HepG2 (cell line): ENCODE data around the gene COQ8A. TPM values are rescaled to one million over a fixed set of nuclear protein-coding genes. Genes with fewer than 3 reads are reported as not detected.

ENCODE experiments used
- CC2D1A ChIP-seq: sonication (generic); formaldehyde crosslinking; IDR thresholded peaks from 2 replicates; pipeline ENCODE4 v1.8.1; 2023; ENCODE audit warnings: mild to moderate bottlenecking, missing genetic modification reagents
- ELF1 ChIP-seq: sonication (generic); formaldehyde crosslinking; IDR thresholded peaks from 2 replicates; pipeline ENCODE4 v1.4.0; 2020; ENCODE audit warnings: missing genetic modification reagents
- FLYWCH1 ChIP-seq: sonication (generic); formaldehyde crosslinking; IDR thresholded peaks from 2 replicates; pipeline ENCODE4 v1.8.1; 2023; ENCODE audit warnings: mild to moderate bottlenecking, missing genetic modification reagents
- MIXL1 ChIP-seq: IDR thresholded peaks from 2 replicates; pipeline ENCODE4 v1.6.1; 2016
- NCOA2 ChIP-seq: sonication (generic); formaldehyde crosslinking; IDR thresholded peaks from 2 replicates; pipeline ENCODE4 v1.8.0; 2022; ENCODE audit warnings: inconsistent platforms
- NPAS2 ChIP-seq: sonication (generic); formaldehyde crosslinking; IDR thresholded peaks from 2 replicates; pipeline ENCODE4 v1.8.0; 2022; ENCODE audit warnings: mild to moderate bottlenecking, missing genetic modification reagents, borderline replicate concordance
- SNRNP70 ChIP-seq: fragments of 200-400 bp; formaldehyde crosslinking; IDR thresholded peaks from 2 replicates; pipeline ENCODE4 v1.6.1; 2017; ENCODE audit warnings: mild to moderate bottlenecking, low read depth, low read length, moderate library complexity
- ZNF12 ChIP-seq: sonication (generic); formaldehyde crosslinking; IDR thresholded peaks from 2 replicates; pipeline ENCODE4 v1.5.0; 2020; ENCODE audit warnings: missing genetic modification reagents
- ZNF136 ChIP-seq: sonication (generic); formaldehyde crosslinking; IDR thresholded peaks from 2 replicates; pipeline ENCODE4 v1.8.1; 2022; ENCODE audit warnings: low read depth, mild to moderate bottlenecking, moderate library complexity, missing genetic modification reagents
- ZNF274 ChIP-seq: sonication (generic); formaldehyde crosslinking; IDR thresholded peaks from 2 replicates; pipeline ENCODE4 v1.5.1; 2020; ENCODE audit warnings: mild to moderate bottlenecking, missing genetic modification reagents
- ZSCAN25 ChIP-seq: sonication (generic); formaldehyde crosslinking; IDR thresholded peaks from 2 replicates; pipeline ENCODE4 v1.8.0; 2022; ENCODE audit warnings: mild to moderate bottlenecking, missing genetic modification reagents
- polyA plus RNA-seq, 8 experiments: library from polyadenylated mRNA; depleted of rRNA in 3 of 8; stranded (reverse) in 7 of 8; unstranded in 1 of 8; fragments of >200 nt; fragmentation: Illumina TruSeq in 4 of 8; extraction: Trizol in 4 of 8; gene quantifications; 2 replicates each; pipeline versions ENCODE4 v1.2.1 to v1.2.3, GENCODE V29; 2011 to 2016; ENCODE audit warnings: low read depth in 4 of 8, missing spikeins in 1 of 8, mixed read lengths in 1 of 8; ENCODE audit not compliant: insufficient read depth in 1 of 8
- total RNA-seq, 5 experiments: library from RNA; depleted of rRNA; stranded (reverse); fragments of >200 nt; fragmentation: Illumina TruSeq; extraction: Trizol; gene quantifications; 2 replicates each; pipeline ENCODE4 v1.2.3, GENCODE V29; 2016; ENCODE audit warnings: low read depth in 1 of 5
- TF ChIP-seq, protein P1 (sequence below): sonication (generic); formaldehyde crosslinking; IDR thresholded peaks from 2 replicates; pipeline ENCODE4 v1.4.0; 2020; ENCODE audit warnings: missing genetic modification reagents, borderline replicate concordance
- TF ChIP-seq, protein P2 (sequence below): sonication (generic); formaldehyde crosslinking; IDR thresholded peaks from 2 replicates; pipeline ENCODE4 v1.4.0; 2020; ENCODE audit warnings: missing genetic modification reagents, borderline replicate concordance
- TF ChIP-seq, protein P3 (sequence below): sonication (generic); formaldehyde crosslinking; IDR thresholded peaks from 2 replicates; pipeline ENCODE4 v1.4.0; 2020; ENCODE audit warnings: mild to moderate bottlenecking, low read depth, missing genetic modification reagents
- TF ChIP-seq, protein P4 (sequence below): sonication (generic); formaldehyde crosslinking; IDR thresholded peaks from 2 replicates; pipeline ENCODE4 v1.8.0; 2022; ENCODE audit warnings: mild to moderate bottlenecking, missing genetic modification reagents, borderline replicate concordance
- TF ChIP-seq, protein P5 (sequence below): sonication (generic); formaldehyde crosslinking; IDR thresholded peaks from 2 replicates; pipeline ENCODE4 v1.4.0; 2020; ENCODE audit warnings: missing genetic modification reagents, borderline replicate concordance

Gene COQ8A
- total and polyA plus RNA-seq, 2 of the 13 experiments (the other 11 are each of a cell fraction or from before 2014, with no cell fraction given), result 60.4 to 88.7 TPM

DNA sequence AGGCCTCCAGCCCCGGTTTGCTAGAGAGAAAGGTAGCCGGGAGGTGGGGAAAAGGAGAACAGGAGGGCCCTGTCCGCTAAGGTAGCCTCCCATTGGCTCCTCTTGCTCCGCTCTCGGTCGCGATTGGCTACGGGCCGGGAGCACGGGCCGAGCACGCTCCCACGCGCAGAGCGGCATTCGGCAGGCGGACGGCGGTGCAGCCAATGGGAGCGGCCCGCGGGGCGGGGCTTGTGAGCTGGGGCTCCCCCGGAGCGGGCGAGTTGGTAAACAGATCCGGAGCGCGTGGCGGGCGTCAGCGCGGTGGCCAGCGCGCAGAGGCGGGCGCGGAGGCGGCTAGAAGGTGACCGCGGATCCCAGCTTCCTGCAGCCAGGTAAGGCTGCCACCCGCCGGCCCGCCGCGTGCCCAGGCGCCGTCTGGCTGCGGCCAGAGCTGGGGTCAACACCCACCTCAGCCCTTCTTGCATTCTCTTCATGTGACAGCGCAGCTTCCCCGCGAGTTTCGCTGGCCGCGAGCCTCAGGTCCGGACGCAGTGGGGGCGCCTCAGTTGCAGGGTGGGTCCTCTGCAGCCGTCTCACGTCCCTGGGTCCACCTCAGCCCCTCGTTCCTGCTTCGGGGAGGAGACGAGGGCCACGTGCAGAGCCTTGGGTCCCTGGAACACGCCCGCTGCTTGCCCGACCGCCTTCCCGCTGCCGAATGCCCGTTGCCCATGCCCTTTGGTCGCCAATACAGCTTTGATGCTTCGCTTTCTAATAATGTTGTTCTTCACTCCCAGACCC is at the start of gene COQ8A (continued):
- TF ChIP-seq, protein P1, sequence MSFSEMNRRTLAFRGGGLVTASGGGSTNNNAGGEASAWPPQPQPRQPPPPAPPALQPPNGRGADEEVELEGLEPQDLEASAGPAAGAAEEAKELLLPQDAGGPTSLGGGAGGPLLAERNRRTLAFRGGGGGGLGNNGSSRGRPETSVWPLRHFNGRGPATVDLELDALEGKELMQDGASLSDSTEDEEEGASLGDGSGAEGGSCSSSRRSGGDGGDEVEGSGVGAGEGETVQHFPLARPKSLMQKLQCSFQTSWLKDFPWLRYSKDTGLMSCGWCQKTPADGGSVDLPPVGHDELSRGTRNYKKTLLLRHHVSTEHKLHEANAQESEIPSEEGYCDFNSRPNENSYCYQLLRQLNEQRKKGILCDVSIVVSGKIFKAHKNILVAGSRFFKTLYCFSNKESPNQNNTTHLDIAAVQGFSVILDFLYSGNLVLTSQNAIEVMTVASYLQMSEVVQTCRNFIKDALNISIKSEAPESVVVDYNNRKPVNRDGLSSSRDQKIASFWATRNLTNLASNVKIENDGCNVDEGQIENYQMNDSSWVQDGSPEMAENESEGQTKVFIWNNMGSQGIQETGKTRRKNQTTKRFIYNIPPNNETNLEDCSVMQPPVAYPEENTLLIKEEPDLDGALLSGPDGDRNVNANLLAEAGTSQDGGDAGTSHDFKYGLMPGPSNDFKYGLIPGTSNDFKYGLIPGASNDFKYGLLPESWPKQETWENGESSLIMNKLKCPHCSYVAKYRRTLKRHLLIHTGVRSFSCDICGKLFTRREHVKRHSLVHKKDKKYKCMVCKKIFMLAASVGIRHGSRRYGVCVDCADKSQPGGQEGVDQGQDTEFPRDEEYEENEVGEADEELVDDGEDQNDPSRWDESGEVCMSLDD, result no peak
- no peak for TF ChIP-seq CC2D1A
- no peak for TF ChIP-seq ZNF136 (CRISPR knock-in tag)
- TF ChIP-seq, protein P2, sequence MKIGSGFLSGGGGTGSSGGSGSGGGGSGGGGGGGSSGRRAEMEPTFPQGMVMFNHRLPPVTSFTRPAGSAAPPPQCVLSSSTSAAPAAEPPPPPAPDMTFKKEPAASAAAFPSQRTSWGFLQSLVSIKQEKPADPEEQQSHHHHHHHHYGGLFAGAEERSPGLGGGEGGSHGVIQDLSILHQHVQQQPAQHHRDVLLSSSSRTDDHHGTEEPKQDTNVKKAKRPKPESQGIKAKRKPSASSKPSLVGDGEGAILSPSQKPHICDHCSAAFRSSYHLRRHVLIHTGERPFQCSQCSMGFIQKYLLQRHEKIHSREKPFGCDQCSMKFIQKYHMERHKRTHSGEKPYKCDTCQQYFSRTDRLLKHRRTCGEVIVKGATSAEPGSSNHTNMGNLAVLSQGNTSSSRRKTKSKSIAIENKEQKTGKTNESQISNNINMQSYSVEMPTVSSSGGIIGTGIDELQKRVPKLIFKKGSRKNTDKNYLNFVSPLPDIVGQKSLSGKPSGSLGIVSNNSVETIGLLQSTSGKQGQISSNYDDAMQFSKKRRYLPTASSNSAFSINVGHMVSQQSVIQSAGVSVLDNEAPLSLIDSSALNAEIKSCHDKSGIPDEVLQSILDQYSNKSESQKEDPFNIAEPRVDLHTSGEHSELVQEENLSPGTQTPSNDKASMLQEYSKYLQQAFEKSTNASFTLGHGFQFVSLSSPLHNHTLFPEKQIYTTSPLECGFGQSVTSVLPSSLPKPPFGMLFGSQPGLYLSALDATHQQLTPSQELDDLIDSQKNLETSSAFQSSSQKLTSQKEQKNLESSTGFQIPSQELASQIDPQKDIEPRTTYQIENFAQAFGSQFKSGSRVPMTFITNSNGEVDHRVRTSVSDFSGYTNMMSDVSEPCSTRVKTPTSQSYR (CRISPR knock-in tag), result no peak
- peak; percentile 78; the same call in 1 of the 2 replicates for TF ChIP-seq ZNF274 (CRISPR knock-in tag)
- no peak for TF ChIP-seq ELF1 (CRISPR knock-in tag)
- no peak for TF ChIP-seq ZNF12
- peak; percentile 20; the same call in 1 of the 2 replicates for TF ChIP-seq MIXL1 (CRISPR knock-in tag)
- no peak for TF ChIP-seq FLYWCH1 (CRISPR knock-in tag)
- TF ChIP-seq, protein P3, sequence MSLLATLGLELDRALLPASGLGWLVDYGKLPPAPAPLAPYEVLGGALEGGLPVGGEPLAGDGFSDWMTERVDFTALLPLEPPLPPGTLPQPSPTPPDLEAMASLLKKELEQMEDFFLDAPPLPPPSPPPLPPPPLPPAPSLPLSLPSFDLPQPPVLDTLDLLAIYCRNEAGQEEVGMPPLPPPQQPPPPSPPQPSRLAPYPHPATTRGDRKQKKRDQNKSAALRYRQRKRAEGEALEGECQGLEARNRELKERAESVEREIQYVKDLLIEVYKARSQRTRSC, result no peak
- no peak for TF ChIP-seq SNRNP70
- TF ChIP-seq NCOA2 (CRISPR knock-in tag), result peak; percentile 9; the same call in 1 of the 2 replicates
- TF ChIP-seq, protein P4, sequence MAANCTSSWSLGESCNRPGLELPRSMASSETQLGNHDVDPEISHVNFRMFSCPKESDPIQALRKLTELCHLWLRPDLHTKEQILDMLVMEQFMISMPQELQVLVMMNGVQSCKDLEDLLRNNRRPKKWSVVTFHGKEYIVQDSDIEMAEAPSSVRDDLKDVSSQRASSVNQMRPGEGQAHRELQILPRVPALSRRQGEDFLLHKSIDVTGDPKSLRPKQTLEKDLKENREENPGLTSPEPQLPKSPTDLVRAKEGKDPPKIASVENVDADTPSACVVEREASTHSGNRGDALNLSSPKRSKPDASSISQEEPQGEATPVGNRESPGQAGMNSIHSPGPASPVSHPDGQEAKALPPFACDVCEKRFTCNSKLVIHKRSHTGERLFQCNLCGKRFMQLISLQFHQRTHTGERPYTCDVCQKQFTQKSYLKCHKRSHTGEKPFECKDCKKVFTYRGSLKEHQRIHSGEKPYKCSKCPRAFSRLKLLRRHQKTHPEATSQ (CRISPR knock-in tag), result no peak
- TF ChIP-seq ZSCAN25 (CRISPR knock-in tag), result no peak; the same call in 1 of the 2 replicates
- TF ChIP-seq, protein P5, sequence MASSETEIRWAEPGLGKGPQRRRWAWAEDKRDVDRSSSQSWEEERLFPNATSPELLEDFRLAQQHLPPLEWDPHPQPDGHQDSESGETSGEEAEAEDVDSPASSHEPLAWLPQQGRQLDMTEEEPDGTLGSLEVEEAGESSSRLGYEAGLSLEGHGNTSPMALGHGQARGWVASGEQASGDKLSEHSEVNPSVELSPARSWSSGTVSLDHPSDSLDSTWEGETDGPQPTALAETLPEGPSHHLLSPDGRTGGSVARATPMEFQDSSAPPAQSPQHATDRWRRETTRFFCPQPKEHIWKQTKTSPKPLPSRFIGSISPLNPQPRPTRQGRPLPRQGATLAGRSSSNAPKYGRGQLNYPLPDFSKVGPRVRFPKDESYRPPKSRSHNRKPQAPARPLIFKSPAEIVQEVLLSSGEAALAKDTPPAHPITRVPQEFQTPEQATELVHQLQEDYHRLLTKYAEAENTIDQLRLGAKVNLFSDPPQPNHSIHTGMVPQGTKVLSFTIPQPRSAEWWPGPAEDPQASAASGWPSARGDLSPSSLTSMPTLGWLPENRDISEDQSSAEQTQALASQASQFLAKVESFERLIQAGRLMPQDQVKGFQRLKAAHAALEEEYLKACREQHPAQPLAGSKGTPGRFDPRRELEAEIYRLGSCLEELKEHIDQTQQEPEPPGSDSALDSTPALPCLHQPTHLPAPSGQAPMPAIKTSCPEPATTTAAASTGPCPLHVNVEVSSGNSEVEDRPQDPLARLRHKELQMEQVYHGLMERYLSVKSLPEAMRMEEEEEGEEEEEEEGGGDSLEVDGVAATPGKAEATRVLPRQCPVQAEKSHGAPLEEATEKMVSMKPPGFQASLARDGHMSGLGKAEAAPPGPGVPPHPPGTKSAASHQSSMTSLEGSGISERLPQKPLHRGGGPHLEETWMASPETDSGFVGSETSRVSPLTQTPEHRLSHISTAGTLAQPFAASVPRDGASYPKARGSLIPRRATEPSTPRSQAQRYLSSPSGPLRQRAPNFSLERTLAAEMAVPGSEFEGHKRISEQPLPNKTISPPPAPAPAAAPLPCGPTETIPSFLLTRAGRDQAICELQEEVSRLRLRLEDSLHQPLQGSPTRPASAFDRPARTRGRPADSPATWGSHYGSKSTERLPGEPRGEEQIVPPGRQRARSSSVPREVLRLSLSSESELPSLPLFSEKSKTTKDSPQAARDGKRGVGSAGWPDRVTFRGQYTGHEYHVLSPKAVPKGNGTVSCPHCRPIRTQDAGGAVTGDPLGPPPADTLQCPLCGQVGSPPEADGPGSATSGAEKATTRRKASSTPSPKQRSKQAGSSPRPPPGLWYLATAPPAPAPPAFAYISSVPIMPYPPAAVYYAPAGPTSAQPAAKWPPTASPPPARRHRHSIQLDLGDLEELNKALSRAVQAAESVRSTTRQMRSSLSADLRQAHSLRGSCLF (CRISPR knock-in tag), result no peak
- no peak for TF ChIP-seq NPAS2
